HG03439 (cell line): Measurements from ENCODE around the gene SLC25A44.

Source experiments
- ATAC-seq: cut with Tn5 transposase; IDR thresholded peaks from one replicate; pipeline ENCODE4 v1.9.1; 2021; ENCODE audit warnings: mild to moderate bottlenecking, moderate library complexity; ENCODE audit not compliant: unreplicated experiment

The SLC25A44 gene

GRCh38 chr1:156233426-156234127 is 39.7 kb downstream of the SLC25A44 start:
- ATAC-seq: no peak

GRCh38 chr1:156236164-156236563 is 42.3 kb downstream of the SLC25A44 start:
- no peak for ATAC-seq

- no peak for ATAC-seq
Measured at GRCh38 chr1:156238248-156238647, 44.3 kb downstream of the SLC25A44 start.

GRCh38 chr1:156241311-156241811 is 47.5 kb downstream of the SLC25A44 start:
- no peak for ATAC-seq

- ATAC-seq: no peak
Measured at GRCh38 chr1:156241926-156242325, 48.0 kb downstream of the SLC25A44 start, which contains the start of gene BGLAP. Gene BGLAP (plus strand): TSS chr1:156242184. CDS start chr1:156242232, 48 bp downstream.

GRCh38 chr1:156242738-156243137 is 48.8 kb downstream of the SLC25A44 start:
- no peak for ATAC-seq

- no peak for ATAC-seq
Measured at GRCh38 chr1:156244126-156244525, 50.2 kb downstream of the SLC25A44 start.

GRCh38 chr1:156244712-156245111 is 50.8 kb downstream of the SLC25A44 start:
- ATAC-seq: no peak

- ATAC-seq: no peak
Measured at GRCh38 chr1:156245451-156246232, 51.7 kb downstream of the SLC25A44 start.

- no peak for ATAC-seq
Measured at GRCh38 chr1:156246241-156246780, 52.4 kb downstream of the SLC25A44 start.

- no peak for ATAC-seq
Measured at GRCh38 chr1:156246781-156247459, 53.0 kb downstream of the SLC25A44 start.

GRCh38 chr1:156247460-156248322 is 53.8 kb downstream of the SLC25A44 start, which contains the start of gene PAQR6:
Gene PAQR6 (minus strand): TSS chr1:156248056. CDS start chr1:156246731, 1,325 bp downstream.
- no peak for ATAC-seq

- no peak for ATAC-seq
Measured at GRCh38 chr1:156248323-156248683, 54.4 kb downstream of the SLC25A44 start.

GRCh38 chr1:156249593-156249992 is 55.7 kb downstream of the SLC25A44 start:
- no peak for ATAC-seq

- ATAC-seq: no peak
Measured at GRCh38 chr1:156251527-156251926, 57.6 kb downstream of the SLC25A44 start.

- ATAC-seq: no peak
Measured at GRCh38 chr1:156253634-156254033, 59.7 kb downstream of the SLC25A44 start.

- ATAC-seq: no peak
Measured at GRCh38 chr1:156257711-156258110, 63.8 kb downstream of the SLC25A44 start.

GRCh38 chr1:156258859-156259258 is 65.0 kb downstream of the SLC25A44 start:
- ATAC-seq: no peak

GRCh38 chr1:156259805-156260204 is 65.9 kb downstream of the SLC25A44 start:
- no peak for ATAC-seq

- no peak for ATAC-seq
Measured at GRCh38 chr1:156260896-156261295, 67.0 kb downstream of the SLC25A44 start.
